OCI-LY1 (cell line): ENCODE measurements around the gene LIMS2.

Experiments
- H2AFZ ChIP-seq: fragments of 200-600 bp; sonication (generic), shearing (Covaris generic); 2 replicates; pipeline ENCODE4 v1.6.0; 2014; ENCODE audit warnings: antibody characterized with exemption, mild to moderate bottlenecking, low read length
- H3F3A ChIP-seq: fragments of 200-600 bp; sonication (generic), shearing (Covaris generic); 2 replicates; pipeline ENCODE4 v1.6.0; 2014; ENCODE audit warnings: mild to moderate bottlenecking, antibody characterized with exemption, low read length, moderate library complexity; ENCODE audit not compliant: insufficient read depth
- H3K27ac ChIP-seq: fragments of 200-600 bp; sonication (generic); 2 replicates; pipeline ENCODE4 v1.5.1; 2014; ENCODE audit warnings: low read length, mixed run types, mild to moderate bottlenecking, low read depth; ENCODE audit not compliant: poor library complexity, severe bottlenecking
- H3K27me3 ChIP-seq: fragments of 200-600 bp; sonication (generic); 2 replicates; pipeline ENCODE4 v1.6.0; 2014; ENCODE audit warnings: antibody characterized with exemption, mild to moderate bottlenecking, low read length, moderate library complexity; ENCODE audit not compliant: insufficient read depth
- H3K36me3 ChIP-seq: fragments of 200-600 bp; sonication (generic); 2 replicates; pipeline ENCODE4 v1.6.1; 2014; ENCODE audit warnings: mild to moderate bottlenecking, antibody characterized with exemption, low read length, moderate library complexity, mixed read lengths; ENCODE audit not compliant: insufficient read depth
- H3K4me1 ChIP-seq: fragments of 200-600 bp; sonication (generic); 2 replicates; pipeline ENCODE4 v1.5.1; 2014; ENCODE audit warnings: mild to moderate bottlenecking, low read length, moderate library complexity; ENCODE audit not compliant: insufficient read depth, severe bottlenecking
- H3K4me2 ChIP-seq: fragments of 200-600 bp; sonication (generic), shearing (Covaris generic); 2 replicates; pipeline ENCODE4 v1.6.1; 2014; ENCODE audit warnings: low read length
- H3K4me3 ChIP-seq: fragments of 200-600 bp; sonication (generic); 2 replicates; pipeline ENCODE4 v1.5.1; 2014; ENCODE audit warnings: low read length, low read depth, mild to moderate bottlenecking, mixed read lengths; ENCODE audit not compliant: poor library complexity, severe bottlenecking
- H3K79me2 ChIP-seq: fragments of 200-600 bp; shearing (Covaris generic); 2 replicates; pipeline ENCODE4 v1.6.1; 2016; ENCODE audit warnings: mixed run types, low read length, mixed read lengths; ENCODE audit not compliant: insufficient read depth
- H3K9ac ChIP-seq: fragments of 200-600 bp; sonication (generic), shearing (Covaris generic); 2 replicates; pipeline ENCODE4 v1.6.1; 2014; ENCODE audit warnings: mild to moderate bottlenecking, low read length, mixed read lengths
- H3K9me2 ChIP-seq: fragments of 200-600 bp; sonication (generic), shearing (Covaris generic); 2 replicates; pipeline ENCODE4 v1.6.1; 2014; ENCODE audit warnings: low read depth, mild to moderate bottlenecking, low read length, mixed read lengths
- H3K9me3 ChIP-seq: fragments of 200-600 bp; shearing (Covaris generic); 2 replicates; pipeline ENCODE4 v1.6.1; 2014; ENCODE audit warnings: low read length, mixed read lengths
- H4K20me1 ChIP-seq: fragments of 200-600 bp; sonication (generic), shearing (Covaris generic); 2 replicates; pipeline ENCODE4 v1.6.0; 2016; ENCODE audit warnings: mild to moderate bottlenecking, low read length; ENCODE audit not compliant: insufficient read depth
- EZH2 ChIP-seq: fragments of 200-600 bp; sonication (generic), shearing (Covaris generic); IDR thresholded peaks from 2 replicates; pipeline ENCODE4 v1.8.0; 2017; ENCODE audit warnings: borderline replicate concordance, mixed run types, mild to moderate bottlenecking, antibody characterized with exemption, low read length, moderate library complexity, mixed read lengths
- TF ChIP-seq, protein P1 (sequence below): fragments of 200-600 bp; sonication (generic), shearing (Covaris generic); IDR thresholded peaks from 2 replicates; pipeline ENCODE4 v1.5.1; 2017; ENCODE audit warnings: mild to moderate bottlenecking, antibody characterized with exemption, low read length, moderate library complexity, mixed read lengths

The LIMS2 gene

DNA sequence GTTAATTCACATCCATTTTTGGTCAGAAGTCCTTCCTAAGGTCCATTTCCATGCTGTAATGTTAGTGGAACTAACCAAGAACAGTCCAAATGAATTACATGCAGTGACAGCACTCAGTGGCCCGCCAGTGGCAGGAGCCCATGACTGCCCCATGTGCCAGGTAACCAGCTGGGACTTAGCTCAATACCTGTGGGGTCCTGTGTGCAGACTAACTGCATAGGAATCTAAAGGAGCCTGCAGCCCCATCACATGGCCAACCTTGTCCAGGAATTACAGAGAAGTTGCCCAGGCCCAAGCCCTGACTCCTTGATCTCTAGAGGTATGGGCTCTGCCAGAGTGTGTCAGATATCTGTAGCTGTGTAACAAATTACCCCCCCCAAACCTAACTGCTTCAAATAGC is 64.8 kb downstream of the LIMS2 start:
- Histone ChIP-seq H3K9me2 (no peaks in the 10 kb centered on the region), H3K4me3 (no peak overlapping the region), H3K36me3 (no peaks in the 10 kb centered on the region; the same call in 1 of the 2 replicates), H3F3A (no peaks in the 10 kb centered on the region), H3K4me1 (no peaks in the 10 kb centered on the region), H3K9me3 (peaks cover 4% of the 10 kb centered on the region; the same call in 1 of the 2 replicates), H3K27ac (no peak overlapping the region), H3K4me2 (no peak overlapping the region), H3K9ac (no peak overlapping the region), H3K79me2 (no peaks in the 10 kb centered on the region), H3K27me3 (peaks cover 22% of the 10 kb centered on the region; the same call in 1 of the 2 replicates), H2AFZ (no peak overlapping the region), H4K20me1 (no peaks in the 10 kb centered on the region)
- TF ChIP-seq, protein P1, sequence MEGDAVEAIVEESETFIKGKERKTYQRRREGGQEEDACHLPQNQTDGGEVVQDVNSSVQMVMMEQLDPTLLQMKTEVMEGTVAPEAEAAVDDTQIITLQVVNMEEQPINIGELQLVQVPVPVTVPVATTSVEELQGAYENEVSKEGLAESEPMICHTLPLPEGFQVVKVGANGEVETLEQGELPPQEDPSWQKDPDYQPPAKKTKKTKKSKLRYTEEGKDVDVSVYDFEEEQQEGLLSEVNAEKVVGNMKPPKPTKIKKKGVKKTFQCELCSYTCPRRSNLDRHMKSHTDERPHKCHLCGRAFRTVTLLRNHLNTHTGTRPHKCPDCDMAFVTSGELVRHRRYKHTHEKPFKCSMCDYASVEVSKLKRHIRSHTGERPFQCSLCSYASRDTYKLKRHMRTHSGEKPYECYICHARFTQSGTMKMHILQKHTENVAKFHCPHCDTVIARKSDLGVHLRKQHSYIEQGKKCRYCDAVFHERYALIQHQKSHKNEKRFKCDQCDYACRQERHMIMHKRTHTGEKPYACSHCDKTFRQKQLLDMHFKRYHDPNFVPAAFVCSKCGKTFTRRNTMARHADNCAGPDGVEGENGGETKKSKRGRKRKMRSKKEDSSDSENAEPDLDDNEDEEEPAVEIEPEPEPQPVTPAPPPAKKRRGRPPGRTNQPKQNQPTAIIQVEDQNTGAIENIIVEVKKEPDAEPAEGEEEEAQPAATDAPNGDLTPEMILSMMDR: no peak
- no peak for TF ChIP-seq EZH2

GRCh38 chr2:127609818-127610217 is 65.5 kb downstream of the LIMS2 start:
- H3K79me2 ChIP-seq: no peaks in the 10 kb centered on the region

GRCh38 chr2:127609031-127609751 is 66.1 kb downstream of the LIMS2 start:
- Histone ChIP-seq H3F3A (no peaks in the 10 kb centered on the region), H3K36me3 (no peaks in the 10 kb centered on the region; the same call in 1 of the 2 replicates), H3K4me1 (no peaks in the 10 kb centered on the region), H3K9ac (no peak overlapping the region), H2AFZ (no peak overlapping the region), H3K4me3 (no peak overlapping the region), H3K9me2 (no peaks in the 10 kb centered on the region), H3K79me2 (no peaks in the 10 kb centered on the region), H3K9me3 (peaks cover 4% of the 10 kb centered on the region; the same call in 1 of the 2 replicates), H4K20me1 (no peaks in the 10 kb centered on the region), H3K27me3 (peaks cover 22% of the 10 kb centered on the region; the same call in 1 of the 2 replicates), H3K27ac (no peak overlapping the region), H3K4me2 (no peak overlapping the region)
- no peak for TF ChIP-seq EZH2
- TF ChIP-seq, protein P1: no peak

More at GRCh38 chr2:127609818-127610217, 65.5 kb downstream of the LIMS2 start:
- Histone ChIP-seq H3K4me3 (no peak overlapping the region), H3K9ac (no peak overlapping the region), H3K27ac (no peak overlapping the region), H3K9me3 (peaks cover 4% of the 10 kb centered on the region; the same call in 1 of the 2 replicates), H3K27me3 (peaks cover 22% of the 10 kb centered on the region; the same call in 1 of the 2 replicates), H3F3A (no peaks in the 10 kb centered on the region), H4K20me1 (no peaks in the 10 kb centered on the region), H3K36me3 (no peaks in the 10 kb centered on the region; the same call in 1 of the 2 replicates), H2AFZ (no peak overlapping the region), H3K4me1 (no peaks in the 10 kb centered on the region), H3K9me2 (no peaks in the 10 kb centered on the region), H3K4me2 (no peak overlapping the region)
- TF ChIP-seq, protein P1: no peak
- TF ChIP-seq EZH2: no peak
